Endodermal cell (in vitro differentiated cells): ENCODE measurements around the gene PRSS33. TPM values are rescaled to one million over a fixed set of nuclear protein-coding genes. Genes with fewer than 3 reads are reported as not detected.

Experiments used
- DNase-seq: peaks from one replicate; pipeline ENCODE4 v3.0.0-alpha.2; 2017
- H3K27ac ChIP-seq: 2 replicates; pipeline ENCODE4 v1.5.1; 2013; ENCODE audit warnings: mild to moderate bottlenecking, low read depth, low read length, moderate library complexity
- H3K27me3 ChIP-seq: 2 replicates; pipeline ENCODE4 v1.6.1; 2013; ENCODE audit warnings: mild to moderate bottlenecking, low read length, moderate library complexity; ENCODE audit not compliant: insufficient read depth, control insufficient read depth, poor library complexity, severe bottlenecking
- H3K36me3 ChIP-seq: 2 replicates; pipeline ENCODE4 v1.7.0; 2013; ENCODE audit warnings: mild to moderate bottlenecking, low read length, moderate library complexity; ENCODE audit not compliant: control insufficient read depth, insufficient read depth
- H3K4me1 ChIP-seq: one replicate; pipeline ENCODE4 v1.7.0; 2013; ENCODE audit warnings: low read length; ENCODE audit not compliant: control insufficient read depth, insufficient read depth
- H3K4me3 ChIP-seq: 2 replicates; pipeline ENCODE4 v1.5.1; 2013; ENCODE audit warnings: mild to moderate bottlenecking, low read length, moderate library complexity
- H3K9ac ChIP-seq: 2 replicates; pipeline ENCODE4 v1.6.1; 2013; ENCODE audit warnings: mild to moderate bottlenecking, low read length, moderate library complexity; ENCODE audit not compliant: poor library complexity, severe bottlenecking; ENCODE audit errors: extremely low read depth
- H3K9me3 ChIP-seq: 2 replicates; pipeline ENCODE4 v1.6.1; 2013; ENCODE audit warnings: mild to moderate bottlenecking, low read length, moderate library complexity; ENCODE audit not compliant: control insufficient read depth
- H3K27ac Mint-ChIP-seq: 2 replicates; pipeline ENCODE4 v1.8.0; 2020; ENCODE audit warnings: mixed read lengths
- H3K27me3 Mint-ChIP-seq: 2 replicates; pipeline ENCODE4 v1.8.0; 2021; ENCODE audit warnings: mild to moderate bottlenecking, mixed read lengths; ENCODE audit not compliant: insufficient read depth
- H3K36me3 Mint-ChIP-seq: 2 replicates; pipeline ENCODE4 v1.8.0; 2020; ENCODE audit warnings: low read depth, mixed read lengths
- H3K4me1 Mint-ChIP-seq: 2 replicates; pipeline ENCODE4 v1.8.0; 2020; ENCODE audit warnings: mixed read lengths
- H3K4me3 Mint-ChIP-seq: 2 replicates; pipeline ENCODE4 v1.8.0; 2020; ENCODE audit warnings: mild to moderate bottlenecking, moderate library complexity, mixed read lengths
- H3K9me3 Mint-ChIP-seq: 2 replicates; pipeline ENCODE4 v1.8.0; 2020; ENCODE audit warnings: mild to moderate bottlenecking, mixed read lengths
- WGBS, 2 experiments: methylation state at CpG; one replicate each; pipeline versions ENCODE4 v1.1.5 to v1.1.7; 2013; ENCODE audit warnings: missing lambda C conversion rate in 2 of 2, mixed read lengths in 1 of 2; ENCODE audit not compliant: insufficient coverage in 1 of 2, insufficient read length in 1 of 2; 5-methylcytosine and 5-hydroxymethylcytosine counted together
- total RNA-seq, 2 donors: library from RNA; stranded (reverse); fragmentation: NEBNext Ultra II Directional in 1 of 2; extraction: Animal tissue kit (Norgen Biotek cat#: 25700) in 1 of 2; gene quantifications; 2 replicates in 1 of 2; 3 replicates in 1 of 2; pipeline ENCODE4 v1.2.1, GENCODE V29; 2021
- TF ChIP-seq, protein P1 (sequence below): fragments of 200-600 bp; sonication (generic); conservative IDR thresholded peaks from 2 replicates; pipeline ENCODE4 v1.5.0; 2021; ENCODE audit warnings: antibody characterized with exemption, mild to moderate bottlenecking

The PRSS33 gene
- total RNA-seq, 2 donors from 2014 or later, result 0.35 TPM; not detected in 1

DNA sequence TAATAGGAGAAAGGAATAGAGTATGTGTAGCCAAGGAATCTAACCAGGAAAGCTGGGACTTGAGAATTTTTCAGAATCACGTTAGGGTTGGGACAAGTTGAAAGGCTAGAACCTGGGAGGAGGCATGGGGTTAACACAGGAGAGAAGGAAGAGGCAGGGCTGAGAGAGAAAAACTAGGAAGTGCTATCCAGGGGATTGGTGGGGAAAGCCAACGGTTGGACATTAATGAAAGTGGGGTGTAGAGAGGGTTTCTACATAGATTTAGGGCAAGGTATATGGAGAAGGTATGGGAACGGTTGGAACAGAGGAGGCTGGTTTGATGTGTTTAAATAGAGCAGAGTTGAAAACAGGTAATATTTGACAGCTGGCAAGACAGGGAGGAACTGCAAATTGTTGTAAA lies 32.2 kb downstream of the PRSS33 start:
- Mint-ChIP-seq H3K4me3 (peak overlapping the region; percentile 94), H3K27me3 (no peaks in the 10 kb centered on the region), H3K9me3 (no peaks in the 10 kb centered on the region), H3K27ac (peak overlapping the region; percentile 97), H3K36me3 (peaks cover 68% of the 10 kb centered on the region), H3K4me1 (peaks cover 26% of the 10 kb centered on the region)
- Histone ChIP-seq H3K9me3 (peaks cover 10% of the 10 kb centered on the region), H3K4me3 (peak overlapping the region; percentile 94), H3K9ac (peak overlapping the region; percentile 93), H3K27ac (no peak overlapping the region), H3K27me3 (no peaks in the 10 kb centered on the region), H3K4me1 (no peaks in the 10 kb centered on the region), H3K36me3 (peaks cover 56% of the 10 kb centered on the region)
- no peak for DNase-seq
- WGBS, 2 experiments, result 76 to 81% methylated on average over 3 of the region's 3 CpGs
- TF ChIP-seq, protein P1, sequence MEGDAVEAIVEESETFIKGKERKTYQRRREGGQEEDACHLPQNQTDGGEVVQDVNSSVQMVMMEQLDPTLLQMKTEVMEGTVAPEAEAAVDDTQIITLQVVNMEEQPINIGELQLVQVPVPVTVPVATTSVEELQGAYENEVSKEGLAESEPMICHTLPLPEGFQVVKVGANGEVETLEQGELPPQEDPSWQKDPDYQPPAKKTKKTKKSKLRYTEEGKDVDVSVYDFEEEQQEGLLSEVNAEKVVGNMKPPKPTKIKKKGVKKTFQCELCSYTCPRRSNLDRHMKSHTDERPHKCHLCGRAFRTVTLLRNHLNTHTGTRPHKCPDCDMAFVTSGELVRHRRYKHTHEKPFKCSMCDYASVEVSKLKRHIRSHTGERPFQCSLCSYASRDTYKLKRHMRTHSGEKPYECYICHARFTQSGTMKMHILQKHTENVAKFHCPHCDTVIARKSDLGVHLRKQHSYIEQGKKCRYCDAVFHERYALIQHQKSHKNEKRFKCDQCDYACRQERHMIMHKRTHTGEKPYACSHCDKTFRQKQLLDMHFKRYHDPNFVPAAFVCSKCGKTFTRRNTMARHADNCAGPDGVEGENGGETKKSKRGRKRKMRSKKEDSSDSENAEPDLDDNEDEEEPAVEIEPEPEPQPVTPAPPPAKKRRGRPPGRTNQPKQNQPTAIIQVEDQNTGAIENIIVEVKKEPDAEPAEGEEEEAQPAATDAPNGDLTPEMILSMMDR, result no peak

DNA sequence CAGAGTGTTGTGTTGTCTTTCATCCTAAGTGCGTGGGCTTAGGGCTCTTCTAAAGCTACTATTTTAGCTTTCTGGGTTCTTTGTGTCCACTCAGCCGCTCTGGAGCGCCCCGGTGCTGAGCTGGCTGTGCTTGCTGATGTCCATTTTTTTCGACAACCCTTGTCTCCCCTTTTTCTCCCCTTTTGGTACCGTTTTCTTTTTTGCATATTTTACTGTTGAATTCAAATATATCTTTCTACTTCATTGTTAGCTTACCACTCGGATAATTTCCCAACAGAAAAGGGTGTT lies 33.7 kb downstream of the PRSS33 start:
- no peaks in the 10 kb centered on the region for H3K27me3 ChIP-seq
- H3K9me3 Mint-ChIP-seq, result no peaks in the 10 kb centered on the region
- peaks cover 63% of the 10 kb centered on the region for H3K36me3 Mint-ChIP-seq
- H3K4me1 Mint-ChIP-seq, result peaks cover 26% of the 10 kb centered on the region
- peak overlapping the region; percentile 97 for H3K27ac Mint-ChIP-seq
- peak overlapping the region; percentile 94 for H3K4me3 ChIP-seq
- H3K9me3 ChIP-seq, result peaks cover 3% of the 10 kb centered on the region
- 1 to 4% methylated on average over 4 to 7 of the region's 7 CpGs for WGBS, 2 experiments
- TF ChIP-seq, protein P1, result no peak
- H3K9ac ChIP-seq, result peak overlapping the region; percentile 93
- H3K4me1 ChIP-seq, result no peaks in the 10 kb centered on the region
- H3K4me3 Mint-ChIP-seq, result peak overlapping the region; percentile 94
- DNase-seq, result no peak
- H3K27ac ChIP-seq, result peak overlapping the region; percentile 99
- peaks cover 42% of the 10 kb centered on the region for H3K36me3 ChIP-seq
- no peaks in the 10 kb centered on the region for H3K27me3 Mint-ChIP-seq

DNA sequence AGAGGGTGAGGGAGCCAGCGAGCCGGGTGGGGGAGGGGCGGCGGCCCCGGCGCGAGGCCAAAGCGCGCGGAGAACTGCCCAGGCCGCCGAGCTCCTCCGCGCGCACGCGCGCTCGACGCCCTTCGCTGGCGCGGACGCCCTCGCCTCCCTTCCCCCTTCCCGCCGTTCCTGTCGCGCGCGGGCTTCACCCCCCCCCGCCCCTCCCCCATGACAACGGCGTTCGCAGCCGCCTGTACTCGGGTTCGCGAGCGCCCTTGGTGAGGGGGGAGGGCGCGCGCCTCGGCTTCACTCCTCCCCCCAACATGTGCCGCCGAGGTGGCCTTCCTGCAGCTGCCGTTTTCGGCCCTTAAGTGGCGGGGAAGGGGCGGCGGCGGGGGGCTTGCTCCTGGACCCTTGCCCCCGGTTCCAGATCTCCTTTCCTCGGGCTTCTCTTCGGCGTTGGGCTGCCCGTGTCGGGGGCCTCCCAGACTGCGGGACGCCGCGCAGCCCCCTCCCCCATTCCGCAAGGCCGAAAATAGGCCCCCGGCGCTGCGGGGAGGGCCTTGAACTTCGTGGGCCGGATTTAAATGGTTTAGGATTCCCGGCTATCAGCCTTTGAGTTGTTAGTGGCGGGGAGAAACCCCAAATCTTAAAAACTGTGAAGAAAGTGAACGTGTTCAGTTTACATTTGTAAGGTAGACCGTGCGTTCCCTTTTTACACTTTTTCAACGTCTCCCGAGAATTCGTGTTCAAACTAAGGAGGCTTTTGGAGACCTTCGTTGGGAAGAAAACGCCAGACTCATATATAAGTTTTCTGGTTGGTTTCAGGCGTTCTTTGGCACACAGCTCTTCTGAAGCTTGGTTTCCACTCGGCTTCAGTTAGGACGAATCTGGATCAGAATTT lies 34.3 kb downstream of the PRSS33 start:
- Histone ChIP-seq H3K9me3 (no peaks in the 10 kb centered on the region), H3K27ac (peak overlapping the region; percentile 99), H3K36me3 (peaks cover 36% of the 10 kb centered on the region), H3K9ac (peak overlapping the region; percentile 93), H3K4me3 (peak overlapping the region; percentile 94), H3K27me3 (no peaks in the 10 kb centered on the region), H3K4me1 (no peaks in the 10 kb centered on the region)
- TF ChIP-seq, protein P1, result no peak
- Mint-ChIP-seq H3K27ac (peak overlapping the region; percentile 97), H3K36me3 (peaks cover 57% of the 10 kb centered on the region), H3K9me3 (no peaks in the 10 kb centered on the region), H3K4me3 (peak overlapping the region; percentile 94), H3K27me3 (no peaks in the 10 kb centered on the region), H3K4me1 (peaks cover 26% of the 10 kb centered on the region)
- 0% methylated on average over 26 to 68 of the region's 82 CpGs for WGBS, 2 experiments
- no peak for DNase-seq
